ENCODE data around the gene MAGEB10. TPM values are rescaled to one million over a fixed set of nuclear protein-coding genes. Genes with fewer than 3 reads are reported as not detected.

The MAGEB10 gene
- total and polyA plus RNA-seq, 4 donors = not detected

GRCh38 chrX:27815209-27815608, 7.4 kb downstream of the MAGEB10 start:
- peaks cover 0 to 4% (median 3%) of the 10 kb centered on the region in 3 donors for H3K27me3 ChIP-seq (ENCODE audit: control insufficient read depth in 3 of 3, insufficient read depth in 3 of 3, low read length in 2 of 3)

GRCh38 chrX:27823812-27824211, 16.0 kb downstream of the MAGEB10 start:
- DNase-seq (no peak), ATAC-seq (ENCODE audit: insufficient read depth, low FRiP score) (no peak)
- no peaks in the 10 kb centered on the region for H3K27me3 ChIP-seq (ENCODE audit: control insufficient read depth in 3 of 3, insufficient read depth in 3 of 3, low read length in 2 of 3)
- H3K4me3 ChIP-seq = no peak overlapping the region
- H3K9ac ChIP-seq (ENCODE audit: insufficient read depth in 1 of 2, low read length in 2 of 2) = no peak overlapping the region
- no peaks in the 10 kb centered on the region for H3K9me3 ChIP-seq (ENCODE audit: control insufficient read depth in 4 of 4, insufficient read depth in 3 of 4, low read length in 3 of 4)
- H3K27ac ChIP-seq (ENCODE audit: low read depth in 1 of 2, low read length in 1 of 2) = no peak overlapping the region
- TF ChIP-seq CTCF (IDR thresholded peaks at IDR 0.05; ENCODE audit: control extremely low read depth, extremely low read depth) = no peak
- H3K4me1 ChIP-seq (ENCODE audit: control insufficient read depth in 5 of 5, insufficient read depth in 5 of 5, low read length in 5 of 5) = no peaks in the 10 kb centered on the region
- 38 to 88% methylated on average over 1 of the region's 1 CpG for WGBS, 2 donors
- H3K36me3 ChIP-seq (ENCODE audit: control insufficient read depth in 4 of 4, insufficient read depth in 4 of 4, low read length in 4 of 4) = no peaks in the 10 kb centered on the region

More at GRCh38 chrX:27815209-27815608, 7.4 kb downstream of the MAGEB10 start:
- no peak overlapping the region for H3K4me3 ChIP-seq
- ATAC-seq (ENCODE audit: insufficient read depth, low FRiP score) (no peak), DNase-seq (no peak)
- no peak for TF ChIP-seq CTCF (IDR thresholded peaks at IDR 0.05; ENCODE audit: control extremely low read depth, extremely low read depth)
- H3K9me3 ChIP-seq (ENCODE audit: control insufficient read depth in 4 of 4, insufficient read depth in 3 of 4, low read length in 3 of 4) = peaks cover 0 to 4% (median 0%) of the 10 kb centered on the region in 4 donors
- H3K36me3 ChIP-seq (ENCODE audit: control insufficient read depth in 4 of 4, insufficient read depth in 4 of 4, low read length in 4 of 4) = no peaks in the 10 kb centered on the region
- no peak overlapping the region for H3K9ac ChIP-seq (ENCODE audit: insufficient read depth in 1 of 2, low read length in 2 of 2)
- no peak overlapping the region for H3K27ac ChIP-seq (ENCODE audit: low read depth in 1 of 2, low read length in 1 of 2)
- no peaks in the 10 kb centered on the region for H3K4me1 ChIP-seq (ENCODE audit: control insufficient read depth in 5 of 5, insufficient read depth in 5 of 5, low read length in 5 of 5)

GRCh38 chrX:27838185-27838584, 30.4 kb downstream of the MAGEB10 start:
- Histone ChIP-seq H3K4me3 (no peak overlapping the region), H3K9me3 (ENCODE audit: control insufficient read depth in 4 of 4, insufficient read depth in 3 of 4, low read length in 3 of 4) (peaks cover 0 to 3% (median 0%) of the 10 kb centered on the region in 4 donors), H3K9ac (ENCODE audit: insufficient read depth in 1 of 2, low read length in 2 of 2) (no peak overlapping the region), H3K27me3 (ENCODE audit: control insufficient read depth in 3 of 3, insufficient read depth in 3 of 3, low read length in 2 of 3) (peaks cover 0 to 5% (median 3%) of the 10 kb centered on the region in 3 donors), H3K36me3 (ENCODE audit: control insufficient read depth in 4 of 4, insufficient read depth in 4 of 4, low read length in 4 of 4) (no peaks in the 10 kb centered on the region), H3K27ac (ENCODE audit: low read depth in 1 of 2, low read length in 1 of 2) (no peak overlapping the region), H3K4me1 (ENCODE audit: control insufficient read depth in 5 of 5, insufficient read depth in 5 of 5, low read length in 5 of 5) (no peaks in the 10 kb centered on the region)
- DNase-seq (no peak), ATAC-seq (ENCODE audit: insufficient read depth, low FRiP score) (no peak)
- TF ChIP-seq CTCF (IDR thresholded peaks at IDR 0.05; ENCODE audit: control extremely low read depth, extremely low read depth) = no peak
- 75 to 84% methylated on average over 3 of the region's 3 CpGs for WGBS, 2 donors

GRCh38 chrX:27840881-27841280, 33.1 kb downstream of the MAGEB10 start:
- DNase-seq = no peak

More at GRCh38 chrX:27840881-27841280, 33.1 kb downstream of the MAGEB10 start:
- H3K27ac ChIP-seq (ENCODE audit: low read depth in 1 of 2, low read length in 1 of 2) = no peak overlapping the region
- no peak overlapping the region for H3K9ac ChIP-seq (ENCODE audit: insufficient read depth in 1 of 2, low read length in 2 of 2)
- H3K36me3 ChIP-seq (ENCODE audit: control insufficient read depth in 4 of 4, insufficient read depth in 4 of 4, low read length in 4 of 4) = no peaks in the 10 kb centered on the region
- no peak for ATAC-seq (ENCODE audit: insufficient read depth, low FRiP score)
- H3K4me3 ChIP-seq = no peak overlapping the region
- 68 to 83% methylated on average over 1 to 3 of the region's 3 CpGs for WGBS, 2 donors
- peaks cover 0 to 3% (median 0%) of the 10 kb centered on the region in 4 donors for H3K9me3 ChIP-seq (ENCODE audit: control insufficient read depth in 4 of 4, insufficient read depth in 3 of 4, low read length in 3 of 4)
- TF ChIP-seq CTCF (IDR thresholded peaks at IDR 0.05; ENCODE audit: control extremely low read depth, extremely low read depth) = no peak
- H3K27me3 ChIP-seq (ENCODE audit: control insufficient read depth in 3 of 3, insufficient read depth in 3 of 3, low read length in 2 of 3) = peaks cover 0 to 5% (median 4%) of the 10 kb centered on the region in 3 donors
- no peaks in the 10 kb centered on the region for H3K4me1 ChIP-seq (ENCODE audit: control insufficient read depth in 5 of 5, insufficient read depth in 5 of 5, low read length in 5 of 5)
